CD4-positive, alpha-beta T cell treated with Interleukin-6 for 4 hours (primary cell): ENCODE results near the gene RBMS3.

Experiments used
- DNase-seq: peaks from one replicate; pipeline ENCODE4 v3.0.0-alpha.2; 2020; ENCODE audit warnings: mixed read lengths

The RBMS3 gene

DNA sequence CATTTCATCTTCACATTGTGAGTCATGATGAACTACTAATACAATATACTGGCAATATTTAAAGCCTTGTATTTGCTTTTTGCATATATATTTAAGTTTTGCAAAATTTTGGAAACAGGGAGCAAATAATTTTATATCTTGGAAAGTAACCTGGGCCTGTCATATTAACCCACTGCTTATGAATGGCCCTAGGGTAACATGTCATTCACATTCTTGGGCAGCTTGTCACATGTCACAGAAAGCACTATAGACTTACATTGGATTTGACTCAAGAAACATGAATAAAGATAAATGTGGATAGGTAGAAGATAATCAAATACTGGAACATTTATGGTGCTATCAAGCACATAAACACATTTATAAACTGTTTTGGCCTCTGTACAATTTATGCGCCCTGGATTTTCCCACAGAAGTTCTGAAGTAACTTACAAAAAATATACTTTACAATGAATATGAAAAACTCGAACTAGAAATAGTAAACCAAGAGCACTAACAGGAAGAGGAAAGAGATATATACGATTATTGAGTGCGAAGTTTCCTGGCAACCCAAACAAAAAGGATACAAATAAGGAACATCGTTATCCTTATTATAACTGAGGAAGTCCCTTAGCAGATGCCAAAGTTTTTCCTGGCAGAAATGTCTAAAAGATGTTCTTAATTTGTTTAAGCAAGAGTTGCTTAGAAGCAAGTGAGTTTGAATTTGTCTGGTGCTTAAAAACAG is 257.2 kb downstream of the RBMS3 start:
- no peak for DNase-seq

DNA sequence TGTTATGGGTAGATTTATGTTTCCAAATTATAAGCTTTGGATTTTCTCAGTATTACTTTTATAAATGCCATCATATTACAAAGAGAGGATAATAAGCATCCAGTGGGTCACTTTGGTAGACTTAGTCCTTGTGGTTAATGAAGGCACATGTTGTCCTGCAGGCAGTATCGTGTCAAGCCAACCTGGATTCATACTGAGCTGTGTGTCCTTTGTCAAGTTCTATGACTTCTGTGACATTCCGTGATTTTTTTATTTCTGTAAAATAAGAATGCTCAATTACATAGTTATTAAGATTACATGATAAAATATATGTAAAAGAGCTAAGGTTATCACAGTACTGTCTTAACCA is 257.7 kb downstream of the RBMS3 start:
- no peak for DNase-seq

DNA sequence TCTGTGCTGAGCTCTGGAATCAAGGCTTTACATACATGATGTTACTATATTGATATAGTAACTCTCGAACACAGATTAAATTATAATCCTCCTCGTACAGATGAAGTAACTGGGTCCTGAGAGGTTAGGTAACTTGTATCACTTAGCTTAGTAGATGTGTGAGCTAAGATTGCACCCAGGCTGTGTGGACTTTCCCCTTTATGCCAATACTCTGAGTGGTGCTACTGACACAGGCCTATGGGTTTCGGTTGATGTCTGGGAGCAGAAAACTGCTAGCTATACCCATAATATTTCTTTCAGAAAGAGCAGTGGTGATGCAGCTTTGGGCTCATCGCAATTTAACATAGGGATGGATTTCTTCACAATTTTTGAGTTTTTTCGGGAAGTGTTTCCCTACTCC is 259.7 kb downstream of the RBMS3 start:
- no peak for DNase-seq

DNA sequence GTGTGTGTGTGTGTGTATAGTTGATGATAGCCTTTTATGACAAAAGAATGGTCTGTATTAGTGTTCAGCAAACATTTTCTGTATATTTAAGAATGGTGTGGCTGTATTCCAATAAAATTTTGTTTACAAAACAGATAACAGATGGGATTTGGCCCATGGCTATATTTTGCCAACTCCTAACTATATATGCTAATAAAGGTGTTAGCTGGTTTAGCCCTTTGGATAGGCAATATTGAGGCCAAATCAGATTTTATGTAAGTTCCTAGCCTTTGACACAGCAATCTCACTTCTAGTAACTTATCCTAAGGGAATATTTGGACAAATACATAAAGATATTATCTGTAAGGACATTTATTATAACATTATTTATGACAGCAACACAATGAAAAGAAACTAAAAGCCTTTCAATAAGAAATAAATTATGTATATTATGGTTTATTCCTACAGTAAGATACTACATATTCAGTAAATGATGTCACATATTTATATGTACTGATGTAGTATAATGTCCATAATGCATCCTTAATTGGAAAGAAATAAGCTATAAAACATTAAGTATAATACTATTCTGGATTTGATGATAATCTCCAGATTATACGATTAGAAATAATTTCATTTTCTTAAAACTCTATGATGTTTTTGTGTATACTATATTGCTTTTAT is 264.0 kb downstream of the RBMS3 start:
- DNase-seq: no peak

DNA sequence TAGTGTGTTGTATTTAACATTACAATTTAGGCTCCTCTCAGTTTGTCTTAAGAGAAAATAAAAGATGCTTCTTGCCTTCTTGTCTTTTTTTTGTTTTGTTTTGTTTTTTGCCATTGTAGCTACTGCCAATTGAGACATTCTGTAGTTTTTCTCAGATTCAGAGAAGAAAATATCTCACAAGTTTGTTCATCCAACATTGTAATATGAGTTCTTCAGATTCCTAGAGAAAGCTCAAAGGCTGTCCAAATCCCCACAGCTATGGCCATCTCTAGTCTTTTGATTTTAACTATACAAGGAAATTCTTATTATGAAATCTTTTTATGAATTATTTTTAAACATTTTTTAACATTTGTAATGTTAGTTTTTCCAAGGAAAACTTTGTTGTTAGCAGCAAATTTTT is 264.7 kb downstream of the RBMS3 start:
- DNase-seq: no peak

DNA sequence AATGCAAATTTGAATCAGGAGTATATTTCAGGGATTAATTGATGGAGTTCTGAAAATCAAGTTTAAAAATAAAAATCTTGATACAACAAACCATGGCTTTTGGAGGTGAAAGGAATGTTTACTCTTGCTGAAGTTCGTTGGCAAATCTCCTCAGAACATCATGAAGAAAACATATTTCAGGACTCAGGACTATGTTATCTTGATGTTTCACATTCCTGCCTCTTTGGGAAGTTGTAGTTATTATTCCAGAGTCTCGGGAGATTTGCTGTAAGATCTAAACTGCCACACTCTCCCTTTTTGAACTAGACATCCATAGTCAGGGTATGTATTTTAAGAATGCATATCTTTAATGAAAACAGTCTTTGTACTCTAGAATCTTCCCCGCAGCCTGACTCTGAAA is 271.2 kb downstream of the RBMS3 start:
- no peak for DNase-seq

DNA sequence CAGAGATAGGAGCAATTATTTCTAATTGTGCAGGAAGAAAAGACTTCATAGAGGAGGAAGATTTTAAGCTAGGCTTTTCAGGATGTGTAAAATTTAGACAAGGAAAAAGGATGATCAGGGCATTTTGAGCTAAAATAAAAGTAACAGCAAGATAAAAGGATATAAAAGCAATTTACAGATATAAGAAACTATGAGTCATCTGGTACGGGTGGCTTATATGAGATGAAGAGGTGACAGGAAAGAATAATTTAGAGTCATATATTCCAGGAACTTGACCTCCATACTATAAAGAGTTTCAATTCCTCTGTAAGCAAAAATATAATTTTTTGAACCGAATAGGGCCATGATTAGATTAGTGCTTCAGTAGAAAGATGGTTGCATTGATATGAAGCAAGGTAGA is 273.7 kb downstream of the RBMS3 start:
- DNase-seq: no peak

DNA sequence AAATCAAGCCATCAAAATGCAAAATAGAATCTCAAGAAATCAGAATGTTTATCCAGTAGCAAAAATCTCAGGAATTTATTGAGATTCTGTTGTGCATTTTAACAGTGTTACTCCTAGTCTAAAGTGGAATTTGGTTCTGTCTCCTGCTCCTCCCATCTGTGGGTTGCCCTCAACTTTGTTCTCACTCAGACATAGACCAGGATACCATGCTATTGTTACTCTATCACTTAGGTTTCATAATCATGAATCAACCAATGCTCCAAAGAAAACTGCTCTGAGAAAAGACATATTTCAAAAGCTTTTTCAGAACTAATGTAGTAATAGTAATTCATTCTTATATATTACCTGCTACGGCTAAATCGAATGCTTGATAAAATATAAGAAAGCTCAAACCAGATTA is 274.7 kb downstream of the RBMS3 start:
- DNase-seq: no peak

DNA sequence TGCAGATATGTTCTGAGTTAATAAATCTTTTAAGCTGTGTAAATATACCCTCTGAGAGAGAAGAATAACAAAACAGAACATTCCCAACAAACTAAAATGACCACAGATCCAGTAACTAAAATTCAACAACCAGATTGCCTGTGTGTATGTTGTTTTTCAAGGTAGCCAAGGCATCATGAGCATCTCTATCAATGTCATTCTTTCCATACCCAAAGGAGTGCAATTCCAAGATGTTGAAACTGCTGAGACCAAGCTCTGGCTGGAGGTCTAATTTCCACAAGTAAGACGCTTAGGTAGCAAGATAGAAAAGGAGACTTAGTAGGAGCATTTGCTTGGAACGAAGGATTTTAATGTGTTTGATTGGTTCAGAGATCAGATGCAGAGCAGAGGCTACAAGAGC is 276.3 kb downstream of the RBMS3 start:
- no peak for DNase-seq

DNA sequence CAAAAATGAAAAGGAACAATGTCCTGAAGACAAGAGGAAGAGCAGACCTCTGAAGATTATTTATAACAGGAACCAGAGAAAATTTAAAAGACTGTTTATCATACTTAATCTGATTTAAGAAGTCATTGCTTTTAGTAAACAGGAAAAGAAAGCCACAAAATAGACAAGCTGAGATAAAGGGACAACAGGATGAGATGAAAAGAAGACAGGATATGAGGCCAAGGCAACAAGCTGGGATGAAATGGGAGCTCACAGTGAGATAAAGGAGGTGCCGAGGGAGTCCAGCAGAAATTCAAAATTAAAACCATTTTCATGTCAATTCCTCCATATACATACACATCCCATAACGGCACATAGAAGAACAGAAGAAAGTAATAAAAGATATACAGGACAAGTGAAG is 277.0 kb downstream of the RBMS3 start:
- DNase-seq: no peak

DNA sequence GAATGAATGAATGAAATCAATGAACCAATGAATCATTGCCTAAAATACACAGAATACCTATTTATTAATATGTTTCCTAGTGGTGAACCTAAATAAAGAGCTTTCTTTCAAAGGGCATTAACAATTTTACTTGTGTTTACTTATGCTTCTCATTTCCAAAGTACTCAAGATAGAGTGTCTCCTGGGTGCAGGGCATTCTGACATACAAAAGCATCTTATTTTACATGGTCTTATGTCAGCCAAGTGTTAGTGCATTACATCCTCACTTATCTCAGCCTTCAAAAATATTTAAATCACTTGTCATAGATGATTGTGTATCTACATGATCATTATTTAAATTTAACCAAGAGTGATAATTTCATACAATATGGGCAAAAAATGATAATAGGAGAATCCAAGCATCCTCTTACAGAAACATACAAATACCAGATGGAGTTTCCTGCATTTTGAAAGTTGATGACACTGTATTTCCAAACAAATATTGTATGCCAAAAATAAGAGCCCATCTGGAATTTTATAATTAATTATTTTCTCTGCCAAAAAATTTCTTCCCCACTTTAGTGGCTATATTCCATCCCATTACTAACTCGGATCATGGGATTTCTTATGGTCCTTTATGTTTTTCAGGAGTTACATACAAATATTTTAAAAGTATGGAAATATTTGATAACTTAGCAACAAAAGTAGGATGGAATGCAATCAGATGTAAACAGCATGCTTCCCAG is 279.0 kb downstream of the RBMS3 start:
- DNase-seq: no peak

DNA sequence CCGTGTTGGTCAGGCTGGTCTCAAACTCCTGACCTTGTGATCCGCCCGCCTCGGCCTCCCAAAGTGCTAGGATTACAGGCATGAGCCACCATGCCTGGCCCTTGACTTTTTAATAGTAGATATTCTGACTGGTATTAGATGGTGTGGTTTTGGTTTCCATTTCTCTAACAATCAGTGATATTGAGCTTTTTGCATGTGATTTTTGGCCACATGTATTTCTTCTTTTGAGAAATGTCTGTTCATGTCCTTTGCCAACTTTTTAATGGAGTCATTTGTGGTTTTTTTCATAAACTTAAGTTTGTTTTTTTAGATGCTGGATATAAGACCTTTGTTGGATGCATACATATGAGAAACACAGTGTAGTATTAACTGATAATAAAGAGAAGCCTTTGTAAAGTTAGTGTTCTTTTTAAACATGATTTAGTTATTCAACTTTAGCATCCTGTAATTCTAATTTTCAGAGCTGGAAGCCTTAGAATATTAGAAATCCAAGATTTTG is 280.8 kb downstream of the RBMS3 start:
- DNase-seq: no peak

DNA sequence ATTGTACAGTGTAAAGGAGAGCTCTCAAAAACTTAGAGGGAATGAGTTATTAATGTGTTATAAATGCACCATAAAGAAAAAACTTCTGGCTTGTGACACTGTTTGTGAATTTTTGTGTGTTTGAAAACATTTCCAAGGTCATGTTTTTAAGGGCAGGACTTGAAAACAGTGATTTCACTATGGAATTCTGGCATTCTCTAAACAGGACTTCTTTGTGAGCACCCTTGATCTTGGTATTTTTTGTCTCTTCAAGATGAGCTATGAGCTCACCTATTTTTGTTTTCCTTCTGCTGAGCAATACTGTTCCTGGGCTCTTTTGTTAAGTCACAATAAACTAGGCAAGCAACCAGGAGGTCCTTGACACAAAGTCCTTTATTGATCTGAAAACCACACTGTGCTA is 284.4 kb downstream of the RBMS3 start:
- no peak for DNase-seq

DNA sequence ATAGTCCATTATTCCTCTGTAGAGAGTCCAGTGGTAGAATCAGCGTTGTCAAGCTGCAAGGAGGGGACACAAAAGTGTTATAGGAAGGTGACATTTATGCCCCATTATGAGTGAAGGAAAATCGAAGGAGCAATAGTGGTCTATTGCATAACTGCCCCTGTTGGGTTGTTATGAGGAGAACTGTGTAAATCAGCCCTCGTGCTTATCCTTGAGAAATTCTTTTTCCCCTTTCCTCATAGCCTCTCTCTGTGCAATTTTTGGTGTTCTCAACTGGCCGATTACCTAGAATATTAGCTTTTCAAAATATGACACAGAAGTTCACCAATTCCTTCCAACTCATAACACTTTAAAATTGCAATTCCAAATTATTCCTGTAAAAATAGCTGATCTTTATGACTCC is 286.6 kb downstream of the RBMS3 start:
- no peak for DNase-seq

DNA sequence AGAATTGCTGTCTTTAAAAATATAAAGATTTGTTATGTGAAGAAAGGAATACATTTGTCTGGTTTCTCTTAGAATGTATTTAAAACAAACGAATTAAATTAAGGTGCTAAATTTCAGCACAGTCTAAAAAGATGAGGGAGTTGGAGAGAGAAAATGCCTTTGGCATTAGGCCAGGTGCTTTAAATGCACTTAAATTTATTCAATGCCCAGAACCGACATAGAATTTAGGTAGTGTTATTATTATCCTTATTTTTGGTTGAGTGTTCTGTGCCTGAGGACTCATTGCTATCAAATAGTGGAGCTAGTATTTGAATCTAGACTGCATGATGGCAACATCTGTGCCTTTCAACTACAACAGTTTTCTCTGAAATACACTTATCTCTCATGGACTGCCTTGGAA is 287.5 kb downstream of the RBMS3 start:
- DNase-seq: no peak

DNA sequence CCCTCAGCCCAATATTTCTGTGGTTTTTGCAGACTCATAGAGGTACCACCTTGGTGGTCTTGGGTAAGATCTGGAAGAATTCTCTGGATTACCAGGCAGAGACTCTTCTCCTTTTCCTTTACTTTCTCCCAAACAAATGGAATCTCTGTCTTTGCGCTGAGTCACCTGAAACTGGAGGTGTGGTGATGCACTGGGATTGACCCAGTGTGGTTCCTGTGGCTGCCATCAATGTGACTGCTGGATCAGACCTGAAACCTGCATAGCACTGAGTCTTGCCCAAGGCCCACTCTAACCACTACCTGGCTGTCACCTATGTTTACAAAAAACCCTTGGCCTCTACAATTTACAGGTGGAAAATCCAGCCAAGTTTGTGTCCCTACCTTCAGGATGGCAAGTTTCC is 295.3 kb downstream of the RBMS3 start:
- no peak for DNase-seq

DNA sequence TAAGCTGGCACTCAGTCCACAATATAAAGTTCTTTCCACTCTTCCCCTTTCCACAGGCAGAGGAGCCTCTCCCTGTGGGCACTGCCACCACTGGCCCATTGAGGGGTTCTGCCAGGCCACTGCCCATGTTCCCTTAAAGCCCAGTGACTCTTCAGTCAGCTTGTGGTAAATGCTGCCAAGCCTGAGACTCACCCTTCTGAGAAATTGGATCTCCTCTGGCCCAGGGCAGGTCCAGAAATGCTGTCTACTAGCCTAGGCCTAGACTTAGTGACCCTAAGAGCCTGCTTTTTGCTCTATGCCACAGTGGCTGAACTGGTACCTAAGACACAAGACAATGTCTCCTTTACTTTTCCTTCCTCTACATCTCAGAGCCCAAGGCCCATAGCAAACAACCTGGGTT is 295.8 kb downstream of the RBMS3 start:
- DNase-seq: no peak

DNA sequence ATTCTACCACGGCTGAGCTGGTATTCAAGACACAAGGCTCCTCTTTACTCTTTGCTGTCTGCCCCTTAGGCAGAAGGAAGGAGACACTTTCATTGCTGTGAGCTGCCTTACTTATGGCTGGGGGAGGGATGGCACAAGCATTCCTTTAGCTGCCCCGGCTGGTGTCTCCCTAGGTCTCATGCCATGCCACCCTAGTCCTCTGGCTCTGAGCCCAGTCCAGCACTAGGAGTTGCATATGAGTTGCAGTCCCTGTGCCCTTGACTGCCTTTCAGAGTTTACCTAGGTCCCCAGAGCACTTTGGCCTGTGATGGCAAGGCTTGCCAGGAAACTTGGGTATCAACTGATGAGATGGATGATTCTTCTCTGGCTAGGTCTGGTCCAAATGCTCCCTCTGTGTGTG is 296.4 kb downstream of the RBMS3 start:
- no peak for DNase-seq

DNA sequence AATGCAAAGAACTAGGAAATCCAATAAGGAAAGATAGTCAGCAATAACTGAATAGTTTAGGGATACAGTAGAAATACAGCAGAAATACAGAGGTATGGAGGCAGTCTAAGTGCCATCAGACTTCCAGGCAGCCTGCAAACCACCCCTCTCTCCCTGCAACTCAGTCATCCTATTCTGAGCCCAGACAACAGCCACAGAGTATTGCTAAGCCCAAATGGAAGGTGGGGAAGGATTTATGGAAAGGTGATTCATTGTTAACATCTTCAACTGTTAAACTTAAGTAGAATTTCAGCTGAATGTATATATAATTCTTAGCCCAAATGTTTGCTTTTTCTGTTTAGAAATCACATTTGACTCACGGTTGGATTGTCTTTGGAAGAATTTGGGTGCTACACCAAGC is 300.4 kb downstream of the RBMS3 start:
- no peak for DNase-seq

DNA sequence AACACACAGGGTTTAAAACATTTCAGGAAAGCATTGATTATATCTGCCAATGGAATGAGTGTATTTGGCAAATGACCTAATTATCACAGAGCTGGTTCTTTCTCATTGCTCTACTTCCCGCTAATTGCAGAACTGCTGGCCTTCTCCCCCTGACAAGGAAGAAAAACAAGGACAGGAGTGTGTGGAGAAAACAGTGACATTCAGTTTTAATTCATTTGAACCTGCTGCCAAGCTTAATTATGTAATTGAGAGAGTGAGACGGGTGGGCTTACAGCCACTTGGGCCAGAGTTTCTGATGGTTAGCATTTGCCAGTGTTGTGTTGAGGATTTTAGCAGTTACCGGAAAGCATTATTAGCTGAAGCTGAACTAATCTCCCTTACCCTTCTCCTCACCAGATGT is 301.4 kb downstream of the RBMS3 start:
- no peak for DNase-seq

DNA sequence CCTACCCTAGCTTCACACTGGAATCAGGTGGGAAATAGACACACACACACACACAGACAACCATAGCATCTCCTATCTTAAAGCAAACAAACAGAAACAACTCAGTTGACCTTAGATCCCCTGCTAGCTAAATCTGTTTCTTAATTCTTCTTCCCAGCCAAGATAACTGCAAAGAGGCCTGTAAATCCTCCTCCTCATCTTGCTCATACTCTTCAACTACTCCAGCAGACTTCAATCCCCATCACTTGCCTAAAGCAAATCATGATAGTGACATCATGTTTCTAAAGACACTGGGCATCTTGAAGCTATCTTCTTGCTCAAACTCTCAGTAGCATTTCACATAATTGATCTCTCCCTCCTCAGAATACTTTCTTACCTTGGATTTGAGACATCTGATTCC is 303.0 kb downstream of the RBMS3 start:
- no peak for DNase-seq

DNA sequence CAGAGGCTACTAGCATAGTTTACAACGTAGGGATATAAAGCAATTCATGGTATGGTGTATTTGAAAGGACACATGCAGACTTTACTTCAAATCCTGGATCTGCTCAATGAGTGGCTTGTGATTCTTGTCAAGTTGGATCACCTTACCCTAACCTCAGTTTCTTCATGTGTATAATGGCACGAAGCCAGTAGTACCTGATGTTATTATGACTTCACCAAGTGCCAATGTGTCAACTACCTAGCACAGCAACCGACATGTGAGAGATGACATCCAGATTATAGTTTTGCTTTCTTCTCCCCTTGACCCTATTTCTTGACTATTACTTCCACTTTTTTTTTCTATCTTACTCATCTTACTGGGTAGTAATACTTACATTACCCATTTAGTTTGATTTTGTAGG is 304.5 kb downstream of the RBMS3 start:
- DNase-seq: no peak

DNA sequence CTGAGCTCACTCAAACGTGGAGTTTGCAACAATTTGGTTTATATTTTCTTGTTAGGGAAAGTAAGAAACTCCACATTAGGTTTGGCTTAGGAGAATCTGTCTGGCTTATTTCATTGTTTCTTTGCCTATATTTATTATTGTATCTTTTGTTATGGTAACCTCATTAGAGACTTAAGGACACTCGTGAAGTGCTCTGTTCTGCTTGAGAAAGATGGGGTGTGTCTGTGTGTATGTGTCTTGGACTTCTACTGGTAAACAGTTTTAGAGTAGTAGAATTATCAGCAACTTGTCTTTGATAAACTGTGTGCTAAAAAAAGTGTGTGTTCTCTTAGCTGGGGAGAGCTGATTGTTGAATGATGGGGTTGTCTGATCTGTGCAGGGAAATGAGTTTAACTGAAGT is 306.5 kb downstream of the RBMS3 start:
- DNase-seq: no peak

DNA sequence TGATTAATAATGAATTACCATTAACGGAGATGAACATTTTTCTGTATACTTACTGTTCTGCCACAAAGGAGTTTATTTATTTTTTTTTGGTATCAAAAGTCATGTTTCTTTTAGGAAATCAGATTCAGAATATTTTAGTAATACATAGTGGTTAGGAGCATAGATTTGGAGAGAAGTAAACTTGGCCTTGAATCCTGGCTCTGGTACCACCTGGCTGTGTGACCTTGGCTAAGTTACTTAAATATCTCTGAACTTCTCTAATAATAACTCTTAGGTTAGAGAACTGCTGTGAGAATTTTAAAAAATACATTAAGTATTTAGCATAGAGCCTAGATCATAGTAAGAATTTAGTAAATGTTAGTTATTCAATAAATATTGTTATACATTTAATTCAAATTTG is 309.1 kb downstream of the RBMS3 start:
- DNase-seq: no peak
